ENCODE measurements around the gene ZBTB39. TPM values are rescaled to one million over a fixed set of nuclear protein-coding genes. Genes with fewer than 3 reads are reported as not detected.
"Not testable (repeated sequence)": the region's sequence is repeated elsewhere in the genome, so short reads cannot be mapped to it uniquely, and the experiment has no call there.

The ZBTB39 gene
- polyA plus RNA-seq, 4 donors = 11.2 to 13.4 (median 11.5) TPM

- DNase-seq (ENCODE audit: low read depth in 4 of 4, low spot score in 2 of 4) = no peak
These were observed 27.1 kb upstream of the ZBTB39 start for GRCh38 chr12:57033431-57033830.

- DNase-seq (ENCODE audit: low read depth in 4 of 4, low spot score in 2 of 4) = no peak
These were observed 25.4 kb upstream of the ZBTB39 start for GRCh38 chr12:57031789-57032188.

GRCh38 chr12:57031138-57031725 lies 24.9 kb upstream of the ZBTB39 start:
- DNase-seq (ENCODE audit: low read depth in 4 of 4, low spot score in 2 of 4) = no peak

- no peak for DNase-seq (ENCODE audit: low read depth in 4 of 4, low spot score in 2 of 4)
These were observed 23.1 kb upstream of the ZBTB39 start for GRCh38 chr12:57029457-57029856.

GRCh38 chr12:57027805-57028153 lies 21.4 kb upstream of the ZBTB39 start:
- no peak for DNase-seq (ENCODE audit: low read depth in 4 of 4, low spot score in 2 of 4)

GRCh38 chr12:57027011-57027804 lies 20.9 kb upstream of the ZBTB39 start:
- no peak for DNase-seq (ENCODE audit: low read depth in 4 of 4, low spot score in 2 of 4)

- no peak for DNase-seq (ENCODE audit: low read depth in 4 of 4, low spot score in 2 of 4)
These were observed 18.9 kb upstream of the ZBTB39 start for GRCh38 chr12:57025196-57025595.

GRCh38 chr12:57022324-57022723 lies 16.0 kb upstream of the ZBTB39 start:
- DNase-seq (ENCODE audit: low read depth in 4 of 4, low spot score in 2 of 4) = not testable (repeated sequence)

GRCh38 chr12:57019983-57020719 lies 13.8 kb upstream of the ZBTB39 start:
- no peak for DNase-seq (ENCODE audit: low read depth in 4 of 4, low spot score in 2 of 4)

GRCh38 chr12:57018906-57019305 lies 12.6 kb upstream of the ZBTB39 start:
- DNase-seq (ENCODE audit: low read depth in 4 of 4, low spot score in 2 of 4) = no peak

- DNase-seq (ENCODE audit: low read depth in 4 of 4, low spot score in 2 of 4) = not testable (repeated sequence)
These were observed 12.0 kb upstream of the ZBTB39 start for GRCh38 chr12:57018353-57018752.

GRCh38 chr12:57016348-57016747 lies 10.0 kb upstream of the ZBTB39 start, which contains the start of gene TAC3:
TAC3 (minus strand) TSS chr12:57016529; CDS start chr12:57015797, 732 bp downstream.
- no peak for DNase-seq (ENCODE audit: low read depth in 4 of 4, low spot score in 2 of 4)

GRCh38 chr12:57012600-57013465 lies 6.5 kb upstream of the ZBTB39 start:
- DNase-seq (ENCODE audit: low read depth in 4 of 4, low spot score in 2 of 4) = no peak

- no peak for DNase-seq (ENCODE audit: low read depth in 4 of 4, low spot score in 2 of 4)
These were observed 5.4 kb upstream of the ZBTB39 start for GRCh38 chr12:57011438-57012424.

GRCh38 chr12:57010627-57011247 lies 4.4 kb upstream of the ZBTB39 start:
- DNase-seq (ENCODE audit: low read depth in 4 of 4, low spot score in 2 of 4) = no peak

- DNase-seq (ENCODE audit: low read depth in 4 of 4, low spot score in 2 of 4) = no peak
These were observed 3.7 kb upstream of the ZBTB39 start for GRCh38 chr12:57009949-57010626.

GRCh38 chr12:57008178-57008577 lies 1.8 kb upstream of the ZBTB39 start:
- peak in 1 of 4 donors; percentile 50 for DNase-seq (ENCODE audit: low read depth in 4 of 4, low spot score in 2 of 4)

- no peak for DNase-seq (ENCODE audit: low read depth in 4 of 4, low spot score in 2 of 4)
These were observed 596 bp upstream of the ZBTB39 start for GRCh38 chr12:57006809-57007475.

Data from left renal cortex interstitium (tissue), 4 donors.